Activated CD4-positive, alpha-beta memory T cell treated with anti-CD3 and anti-CD28 coated beads, Interleukin-2, amount 10 ng/mL, durations not matched to agents 7 days and 5 days (primary cell): Measurements from ENCODE around the gene PAPSS1. TPM values are rescaled to one million over a fixed set of nuclear protein-coding genes. Genes with fewer than 3 reads are reported as not detected.
"Not testable (repeated sequence)": the region's sequence is repeated elsewhere in the genome, so short reads cannot be mapped to it uniquely, and the experiment has no call there.

ENCODE experiments used
- CTCF ChIA-PET: fragments of 350-600 bp; sonication (Branson Sonifier 250); formaldehyde crosslinking; loops from one replicate; lab custom pipeline; 2021; ENCODE audit warnings: antibody characterized with exemption, inconsistent platforms; lab: Charles Lee
- POLR2A ChIA-PET: fragments of 350-600 bp; sonication (Branson Sonifier 250); formaldehyde crosslinking; loops from one replicate; lab custom pipeline; 2021; ENCODE audit warnings: antibody characterized with exemption; lab: Charles Lee
- DNase-seq: peaks from one replicate; pipeline ENCODE4 v3.0.0-alpha.2; 2020
- H3K27ac Mint-ChIP-seq: one replicate; pipeline ENCODE4 v1.8.0; 2021; ENCODE audit warnings: mild to moderate bottlenecking, mixed read lengths
- H3K27me3 Mint-ChIP-seq: one replicate; pipeline ENCODE4 v1.8.0; 2021; ENCODE audit warnings: mixed read lengths
- H3K36me3 Mint-ChIP-seq: one replicate; pipeline ENCODE4 v1.8.0; 2021; ENCODE audit warnings: low read depth, mixed read lengths
- H3K4me1 Mint-ChIP-seq: one replicate; pipeline ENCODE4 v1.8.0; 2021; ENCODE audit warnings: mixed read lengths
- H3K4me3 Mint-ChIP-seq: one replicate; pipeline ENCODE4 v1.8.0; 2021; ENCODE audit warnings: mild to moderate bottlenecking, mixed read lengths
- H3K9me3 Mint-ChIP-seq: one replicate; pipeline ENCODE4 v1.8.0; 2021; ENCODE audit warnings: mixed read lengths
- total RNA-seq, 2 experiments: library from RNA; stranded (reverse); gene quantifications; one replicate each; pipeline ENCODE4 v1.2.3, GENCODE V29; 2021

The PAPSS1 gene
- total RNA-seq, 2 experiments from 2014 or later, result 28.1 to 28.6 TPM

- CTCF ChIA-PET, H3K27me3 Mint-ChIP-seq, H3K4me3 Mint-ChIP-seq, H3K9me3 Mint-ChIP-seq, POLR2A ChIA-PET, DNase-seq, H3K27ac Mint-ChIP-seq: not testable (repeated sequence)
- peaks cover 19% of the 10 kb centered on the region for H3K4me1 Mint-ChIP-seq
- H3K36me3 Mint-ChIP-seq, result peaks cover 55% of the 10 kb centered on the region
Measured at GRCh38 chr4:107696187-107696586, 23.8 kb downstream of the PAPSS1 start.

GRCh38 chr4:107693132-107693531 is 26.9 kb downstream of the PAPSS1 start:
- H3K4me3 Mint-ChIP-seq, result no peak overlapping the region
- CTCF ChIA-PET, result no interaction called here
- POLR2A ChIA-PET, result no interaction called here
- no peak for DNase-seq
- peaks cover 34% of the 10 kb centered on the region for H3K36me3 Mint-ChIP-seq
- H3K27ac Mint-ChIP-seq, result no peak overlapping the region
- H3K4me1 Mint-ChIP-seq, result peaks cover 19% of the 10 kb centered on the region
- H3K27me3 Mint-ChIP-seq, result no peaks in the 10 kb centered on the region
- H3K9me3 Mint-ChIP-seq, result peaks cover 4% of the 10 kb centered on the region

GRCh38 chr4:107692202-107692601 is 27.8 kb downstream of the PAPSS1 start:
- ChIA-PET CTCF (no interaction called here), POLR2A (no interaction called here)
- Mint-ChIP-seq H3K9me3 (peaks cover 4% of the 10 kb centered on the region), H3K27ac (no peak overlapping the region), H3K4me1 (peaks cover 19% of the 10 kb centered on the region), H3K36me3 (peaks cover 30% of the 10 kb centered on the region), H3K27me3 (no peaks in the 10 kb centered on the region), H3K4me3 (no peak overlapping the region)
- no peak for DNase-seq

GRCh38 chr4:107691378-107691777 is 28.7 kb downstream of the PAPSS1 start:
- H3K27ac Mint-ChIP-seq, result no peak overlapping the region
- no peak for DNase-seq
- H3K4me3 Mint-ChIP-seq, result no peak overlapping the region
- POLR2A ChIA-PET, result no interaction called here
- peaks cover 32% of the 10 kb centered on the region for H3K36me3 Mint-ChIP-seq
- CTCF ChIA-PET, result no interaction called here
- H3K9me3 Mint-ChIP-seq, result peaks cover 4% of the 10 kb centered on the region
- H3K27me3 Mint-ChIP-seq, result no peaks in the 10 kb centered on the region
- peaks cover 19% of the 10 kb centered on the region for H3K4me1 Mint-ChIP-seq

GRCh38 chr4:107689912-107690587 is 30.0 kb downstream of the PAPSS1 start:
- H3K36me3 Mint-ChIP-seq, result peaks cover 30% of the 10 kb centered on the region
- CTCF ChIA-PET, result no interaction called here
- no peaks in the 10 kb centered on the region for H3K27me3 Mint-ChIP-seq
- H3K4me3 Mint-ChIP-seq, result no peak overlapping the region
- H3K4me1 Mint-ChIP-seq, result peaks cover 19% of the 10 kb centered on the region
- DNase-seq, result no peak
- no peaks in the 10 kb centered on the region for H3K9me3 Mint-ChIP-seq
- POLR2A ChIA-PET, result no interaction called here
- H3K27ac Mint-ChIP-seq, result no peak overlapping the region

GRCh38 chr4:107688421-107688820 is 31.6 kb downstream of the PAPSS1 start:
- Mint-ChIP-seq H3K4me3 (no peak overlapping the region), H3K27me3 (no peaks in the 10 kb centered on the region), H3K27ac (no peak overlapping the region), H3K4me1 (peaks cover 16% of the 10 kb centered on the region), H3K36me3 (peaks cover 33% of the 10 kb centered on the region), H3K9me3 (no peaks in the 10 kb centered on the region)
- DNase-seq, result no peak
- CTCF ChIA-PET, result no interaction called here
- POLR2A ChIA-PET, result no interaction called here

GRCh38 chr4:107685740-107686139 is 34.3 kb downstream of the PAPSS1 start:
- no peak for DNase-seq
- H3K27me3 Mint-ChIP-seq, result no peaks in the 10 kb centered on the region
- POLR2A ChIA-PET, result no interaction called here
- no peaks in the 10 kb centered on the region for H3K9me3 Mint-ChIP-seq
- H3K36me3 Mint-ChIP-seq, result peaks cover 24% of the 10 kb centered on the region
- H3K4me1 Mint-ChIP-seq, result no peaks in the 10 kb centered on the region
- CTCF ChIA-PET, result no interaction called here
- H3K27ac Mint-ChIP-seq, result no peak overlapping the region
- no peak overlapping the region for H3K4me3 Mint-ChIP-seq

GRCh38 chr4:107683873-107684272 is 36.2 kb downstream of the PAPSS1 start:
- Mint-ChIP-seq H3K4me1 (no peaks in the 10 kb centered on the region), H3K27me3 (no peaks in the 10 kb centered on the region), H3K4me3 (no peak overlapping the region), H3K36me3 (peaks cover 42% of the 10 kb centered on the region), H3K9me3 (no peaks in the 10 kb centered on the region), H3K27ac (no peak overlapping the region)
- POLR2A ChIA-PET, result no interaction called here
- DNase-seq, result no peak
- CTCF ChIA-PET, result no interaction called here

- no peak overlapping the region for H3K4me3 Mint-ChIP-seq
- POLR2A ChIA-PET, result no interaction called here
- no peaks in the 10 kb centered on the region for H3K9me3 Mint-ChIP-seq
- no peaks in the 10 kb centered on the region for H3K27me3 Mint-ChIP-seq
- H3K36me3 Mint-ChIP-seq, result peaks cover 52% of the 10 kb centered on the region
- no peak for DNase-seq
- H3K27ac Mint-ChIP-seq, result no peak overlapping the region
- no peaks in the 10 kb centered on the region for H3K4me1 Mint-ChIP-seq
- CTCF ChIA-PET, result no interaction called here
Measured at GRCh38 chr4:107682306-107682705, 37.7 kb downstream of the PAPSS1 start.

- no peaks in the 10 kb centered on the region for H3K9me3 Mint-ChIP-seq
- H3K4me1 Mint-ChIP-seq, result no peaks in the 10 kb centered on the region
- no peak for DNase-seq
- H3K27me3 Mint-ChIP-seq, result no peaks in the 10 kb centered on the region
- H3K27ac Mint-ChIP-seq, result no peak overlapping the region
- POLR2A ChIA-PET, result no interaction called here
- peaks cover 13% of the 10 kb centered on the region for H3K36me3 Mint-ChIP-seq
- H3K4me3 Mint-ChIP-seq, result no peak overlapping the region
- CTCF ChIA-PET, result no interaction called here
Measured at GRCh38 chr4:107669068-107669467, 51.0 kb downstream of the PAPSS1 start.

GRCh38 chr4:107666134-107666533 is 53.9 kb downstream of the PAPSS1 start:
- no peak overlapping the region for H3K4me3 Mint-ChIP-seq
- DNase-seq, result no peak
- H3K9me3 Mint-ChIP-seq, result no peaks in the 10 kb centered on the region
- H3K27me3 Mint-ChIP-seq, result no peaks in the 10 kb centered on the region
- no peak overlapping the region for H3K27ac Mint-ChIP-seq
- no peaks in the 10 kb centered on the region for H3K36me3 Mint-ChIP-seq
- CTCF ChIA-PET, result no interaction called here
- POLR2A ChIA-PET, result no interaction called here
- H3K4me1 Mint-ChIP-seq, result no peaks in the 10 kb centered on the region

GRCh38 chr4:107665001-107665400 is 55.0 kb downstream of the PAPSS1 start:
- Mint-ChIP-seq H3K4me3 (no peak overlapping the region), H3K36me3 (no peaks in the 10 kb centered on the region), H3K27ac (no peak overlapping the region), H3K27me3 (no peaks in the 10 kb centered on the region), H3K4me1 (no peaks in the 10 kb centered on the region), H3K9me3 (no peaks in the 10 kb centered on the region)
- ChIA-PET CTCF (no interaction called here), POLR2A (no interaction called here)
- no peak for DNase-seq

- Mint-ChIP-seq H3K27ac (no peak overlapping the region), H3K9me3 (no peaks in the 10 kb centered on the region), H3K27me3 (no peaks in the 10 kb centered on the region), H3K36me3 (peaks cover 13% of the 10 kb centered on the region), H3K4me3 (no peak overlapping the region), H3K4me1 (peaks cover 2% of the 10 kb centered on the region)
- POLR2A ChIA-PET, result no interaction called here
- DNase-seq, result no peak
- CTCF ChIA-PET, result no interaction called here
Measured at GRCh38 chr4:107658400-107659336, 61.4 kb downstream of the PAPSS1 start.
